Nephron progenitor cell (in vitro differentiated cells): Measurements from ENCODE around the gene RNF145.

Experiments used
- DNase-seq: peaks from one replicate; pipeline ENCODE4 v3.0.0; 2021
- H3K27ac Mint-ChIP-seq: 2 replicates; pipeline ENCODE4 v1.8.0; 2021; ENCODE audit warnings: mild to moderate bottlenecking, moderate library complexity, mixed read lengths
- H3K27me3 Mint-ChIP-seq: 2 replicates; pipeline ENCODE4 v1.8.0; 2021; ENCODE audit warnings: mild to moderate bottlenecking, low read depth, mixed read lengths; ENCODE audit not compliant: poor library complexity
- H3K36me3 Mint-ChIP-seq: 2 replicates; pipeline ENCODE4 v1.8.0; 2021; ENCODE audit warnings: low read depth, mixed read lengths
- H3K4me1 Mint-ChIP-seq: 2 replicates; pipeline ENCODE4 v1.8.0; 2021; ENCODE audit warnings: mixed read lengths
- H3K4me3 Mint-ChIP-seq: 2 replicates; pipeline ENCODE4 v1.8.0; 2021; ENCODE audit warnings: mild to moderate bottlenecking, moderate library complexity, mixed read lengths
- H3K9me3 Mint-ChIP-seq: 2 replicates; pipeline ENCODE4 v1.8.0; 2021; ENCODE audit warnings: mild to moderate bottlenecking, moderate library complexity, mixed read lengths
- TF ChIP-seq, protein P1 (sequence below): fragments of 200-600 bp; sonication (generic); IDR thresholded peaks from 2 replicates; pipeline ENCODE4 v1.5.0; 2021; ENCODE audit warnings: antibody characterized with exemption

The RNF145 gene

DNA sequence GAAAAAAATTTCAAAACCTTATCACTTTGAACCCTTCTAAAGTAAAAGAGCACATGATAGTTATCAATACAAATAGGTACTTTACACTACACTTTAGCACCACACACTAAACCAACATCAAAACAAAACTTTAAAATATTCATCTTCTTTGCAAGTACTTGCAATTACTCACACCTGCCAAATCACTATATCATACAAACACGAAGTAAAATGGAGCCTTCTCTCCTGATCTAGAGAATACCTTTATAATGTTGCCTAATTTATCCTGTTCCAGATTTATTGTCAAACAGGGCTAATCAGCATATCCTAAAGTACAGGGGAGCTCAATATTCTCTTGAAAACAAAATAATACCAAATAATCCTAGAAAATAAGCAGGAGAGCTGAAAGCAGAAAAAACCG lies 3.0 kb downstream of the RNF145 start:
- Mint-ChIP-seq H3K27me3 (no peaks in the 10 kb centered on the region), H3K36me3 (peaks cover 16% of the 10 kb centered on the region), H3K4me1 (peaks cover 54% of the 10 kb centered on the region), H3K9me3 (no peaks in the 10 kb centered on the region), H3K4me3 (peak overlapping the region; percentile 98), H3K27ac (peak overlapping the region; percentile 99)
- TF ChIP-seq, protein P1, sequence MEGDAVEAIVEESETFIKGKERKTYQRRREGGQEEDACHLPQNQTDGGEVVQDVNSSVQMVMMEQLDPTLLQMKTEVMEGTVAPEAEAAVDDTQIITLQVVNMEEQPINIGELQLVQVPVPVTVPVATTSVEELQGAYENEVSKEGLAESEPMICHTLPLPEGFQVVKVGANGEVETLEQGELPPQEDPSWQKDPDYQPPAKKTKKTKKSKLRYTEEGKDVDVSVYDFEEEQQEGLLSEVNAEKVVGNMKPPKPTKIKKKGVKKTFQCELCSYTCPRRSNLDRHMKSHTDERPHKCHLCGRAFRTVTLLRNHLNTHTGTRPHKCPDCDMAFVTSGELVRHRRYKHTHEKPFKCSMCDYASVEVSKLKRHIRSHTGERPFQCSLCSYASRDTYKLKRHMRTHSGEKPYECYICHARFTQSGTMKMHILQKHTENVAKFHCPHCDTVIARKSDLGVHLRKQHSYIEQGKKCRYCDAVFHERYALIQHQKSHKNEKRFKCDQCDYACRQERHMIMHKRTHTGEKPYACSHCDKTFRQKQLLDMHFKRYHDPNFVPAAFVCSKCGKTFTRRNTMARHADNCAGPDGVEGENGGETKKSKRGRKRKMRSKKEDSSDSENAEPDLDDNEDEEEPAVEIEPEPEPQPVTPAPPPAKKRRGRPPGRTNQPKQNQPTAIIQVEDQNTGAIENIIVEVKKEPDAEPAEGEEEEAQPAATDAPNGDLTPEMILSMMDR: no peak
- DNase-seq: no peak

DNA sequence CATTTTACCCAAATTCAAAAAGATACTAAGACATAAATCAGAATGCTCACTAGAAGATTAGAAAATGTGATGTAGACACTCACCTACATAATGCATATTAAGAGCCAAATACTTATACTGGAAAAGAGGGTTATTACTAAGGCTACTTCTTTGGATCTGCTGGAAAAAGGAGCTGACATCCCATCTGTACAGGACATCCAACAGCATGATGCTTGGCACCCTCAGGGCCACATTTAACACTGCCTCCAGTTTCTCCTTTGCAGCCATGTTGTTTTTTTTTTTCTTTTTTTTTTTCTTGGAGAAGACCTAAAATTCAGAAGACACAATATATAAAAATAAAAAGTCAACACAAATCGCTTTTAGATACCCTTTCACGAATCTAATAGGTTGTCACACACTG lies 6.0 kb downstream of the RNF145 start:
- H3K4me3 Mint-ChIP-seq: no peak overlapping the region
- peaks cover 40% of the 10 kb centered on the region for H3K4me1 Mint-ChIP-seq
- no peaks in the 10 kb centered on the region for H3K27me3 Mint-ChIP-seq

DNA sequence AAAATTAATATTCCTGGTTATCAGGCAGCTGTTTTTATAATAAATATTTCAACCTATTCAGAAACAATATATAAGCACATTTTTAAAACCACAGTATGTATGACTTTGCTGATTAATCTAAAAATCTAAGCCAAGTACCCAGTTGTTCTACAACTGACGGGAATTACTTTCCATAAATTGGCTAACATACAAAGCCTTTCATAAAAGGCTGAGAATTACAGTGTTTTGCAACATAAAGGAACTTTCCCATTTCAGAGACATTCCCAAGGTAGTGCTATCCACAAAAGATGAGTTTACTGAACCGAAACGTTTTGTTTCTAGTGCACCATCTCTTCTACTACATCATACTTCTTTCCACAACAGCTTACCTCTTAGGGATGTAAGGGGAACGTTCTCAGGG lies 7.2 kb downstream of the RNF145 start:
- TF ChIP-seq, protein P1: no peak
- DNase-seq: no peak
- no peak overlapping the region for H3K4me3 Mint-ChIP-seq
- H3K27ac Mint-ChIP-seq: no peak overlapping the region
- H3K27me3 Mint-ChIP-seq: no peaks in the 10 kb centered on the region
- H3K36me3 Mint-ChIP-seq: peaks cover 41% of the 10 kb centered on the region
- no peaks in the 10 kb centered on the region for H3K9me3 Mint-ChIP-seq
- peaks cover 29% of the 10 kb centered on the region for H3K4me1 Mint-ChIP-seq

More for the DNA sequence above, 6.0 kb downstream of the RNF145 start:
- TF ChIP-seq, protein P1: no peak
- Mint-ChIP-seq H3K36me3 (peaks cover 35% of the 10 kb centered on the region), H3K9me3 (no peaks in the 10 kb centered on the region), H3K27ac (no peak overlapping the region)
- DNase-seq: no peak

- TF ChIP-seq, protein P1: no peak
- Mint-ChIP-seq H3K9me3 (no peaks in the 10 kb centered on the region), H3K4me3 (no peak overlapping the region), H3K36me3 (peaks cover 64% of the 10 kb centered on the region), H3K27ac (peak overlapping the region; percentile 6), H3K27me3 (no peaks in the 10 kb centered on the region), H3K4me1 (peaks cover 6% of the 10 kb centered on the region)
- DNase-seq: no peak
Observed at GRCh38 chr5:159199780-159200179, 9.6 kb downstream of the RNF145 start.

- H3K27me3 Mint-ChIP-seq: no peaks in the 10 kb centered on the region
- no peaks in the 10 kb centered on the region for H3K9me3 Mint-ChIP-seq
- H3K36me3 Mint-ChIP-seq: peaks cover 69% of the 10 kb centered on the region
- TF ChIP-seq, protein P1: no peak
- DNase-seq: no peak
- H3K4me3 Mint-ChIP-seq: no peak overlapping the region
- peak overlapping the region; percentile 52 for H3K27ac Mint-ChIP-seq
- H3K4me1 Mint-ChIP-seq: peaks cover 4% of the 10 kb centered on the region
Observed at GRCh38 chr5:159199225-159199624, 10.1 kb downstream of the RNF145 start.
